GM06990 (cell line): ENCODE results near the gene LPCAT2.

Source experiments
- DNase-seq: peaks from one replicate; pipeline ENCODE4 v3.0.0-alpha.2; 2011; ENCODE audit not compliant: insufficient read length; ENCODE audit errors: extremely low read depth
- H3K27me3 ChIP-seq: replicated peaks from 2 replicates; pipeline ENCODE4 v1.6.0; 2011; ENCODE audit warnings: low read length; ENCODE audit not compliant: control insufficient read depth, insufficient read depth
- H3K36me3 ChIP-seq: 2 replicates; pipeline ENCODE4 v1.5.1; 2011; ENCODE audit warnings: low read length; ENCODE audit not compliant: control insufficient read depth, insufficient read depth
- H3K4me3 ChIP-seq: replicated peaks from 2 replicates; pipeline ENCODE4 v1.5.1; 2011; ENCODE audit warnings: low read depth, mild to moderate bottlenecking, control low read depth, low read length
- TF ChIP-seq, protein P1 (sequence below): IDR thresholded peaks from 2 replicates; pipeline ENCODE4 v1.5.1; 2011; ENCODE audit warnings: low read length, control low read depth, mild to moderate bottlenecking, inconsistent platforms; ENCODE audit not compliant: insufficient read depth, poor library complexity, severe bottlenecking

LPCAT2 gene

DNA sequence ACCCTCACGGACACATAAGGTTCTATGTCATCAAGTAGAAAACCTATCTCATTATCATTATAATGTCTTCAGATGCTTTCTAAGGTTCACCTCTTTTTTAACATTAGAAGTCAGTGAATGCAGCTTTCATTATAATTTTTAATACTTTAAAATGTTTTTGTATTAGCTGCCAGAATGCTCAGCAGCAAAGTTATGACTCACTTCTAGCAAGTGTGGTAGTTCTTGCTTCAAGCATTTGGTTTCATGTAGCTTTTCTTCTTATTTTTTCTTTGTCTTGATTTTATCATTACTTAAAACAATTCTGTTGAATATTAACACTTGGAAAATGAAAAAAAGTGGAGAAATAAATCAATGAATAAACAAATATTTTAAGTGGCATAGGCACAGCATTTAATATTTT lies 23.4 kb downstream of the LPCAT2 start:
- Histone ChIP-seq H3K36me3 (no peaks in the 10 kb centered on the region), H3K4me3 (no peak overlapping the region), H3K27me3 (no peaks in the 10 kb centered on the region)
- DNase-seq, result no peak
- TF ChIP-seq, protein P1, sequence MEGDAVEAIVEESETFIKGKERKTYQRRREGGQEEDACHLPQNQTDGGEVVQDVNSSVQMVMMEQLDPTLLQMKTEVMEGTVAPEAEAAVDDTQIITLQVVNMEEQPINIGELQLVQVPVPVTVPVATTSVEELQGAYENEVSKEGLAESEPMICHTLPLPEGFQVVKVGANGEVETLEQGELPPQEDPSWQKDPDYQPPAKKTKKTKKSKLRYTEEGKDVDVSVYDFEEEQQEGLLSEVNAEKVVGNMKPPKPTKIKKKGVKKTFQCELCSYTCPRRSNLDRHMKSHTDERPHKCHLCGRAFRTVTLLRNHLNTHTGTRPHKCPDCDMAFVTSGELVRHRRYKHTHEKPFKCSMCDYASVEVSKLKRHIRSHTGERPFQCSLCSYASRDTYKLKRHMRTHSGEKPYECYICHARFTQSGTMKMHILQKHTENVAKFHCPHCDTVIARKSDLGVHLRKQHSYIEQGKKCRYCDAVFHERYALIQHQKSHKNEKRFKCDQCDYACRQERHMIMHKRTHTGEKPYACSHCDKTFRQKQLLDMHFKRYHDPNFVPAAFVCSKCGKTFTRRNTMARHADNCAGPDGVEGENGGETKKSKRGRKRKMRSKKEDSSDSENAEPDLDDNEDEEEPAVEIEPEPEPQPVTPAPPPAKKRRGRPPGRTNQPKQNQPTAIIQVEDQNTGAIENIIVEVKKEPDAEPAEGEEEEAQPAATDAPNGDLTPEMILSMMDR, result no peak

DNA sequence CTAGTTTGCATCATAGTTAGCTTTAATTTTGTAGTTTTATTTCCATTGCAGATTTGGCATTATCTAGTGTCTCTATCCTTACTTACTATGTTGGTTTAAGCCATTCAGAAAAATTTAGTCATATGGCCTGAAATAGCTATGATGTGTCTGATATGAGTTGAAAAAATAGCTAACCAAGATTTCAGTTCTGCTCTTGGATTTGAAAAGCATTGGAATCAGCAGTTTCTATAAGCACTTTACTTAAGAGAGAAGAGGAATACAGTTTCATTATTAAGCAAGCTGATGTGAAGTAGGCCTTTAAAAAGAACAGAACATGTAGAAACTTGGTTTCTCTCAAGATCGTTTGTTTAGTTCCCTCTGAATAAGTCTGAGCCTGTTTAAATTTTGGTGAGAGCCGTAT lies 25.9 kb downstream of the LPCAT2 start:
- no peaks in the 10 kb centered on the region for H3K36me3 ChIP-seq
- no peak overlapping the region for H3K4me3 ChIP-seq
- DNase-seq, result no peak
- TF ChIP-seq, protein P1, result no peak
- H3K27me3 ChIP-seq, result no peaks in the 10 kb centered on the region

DNA sequence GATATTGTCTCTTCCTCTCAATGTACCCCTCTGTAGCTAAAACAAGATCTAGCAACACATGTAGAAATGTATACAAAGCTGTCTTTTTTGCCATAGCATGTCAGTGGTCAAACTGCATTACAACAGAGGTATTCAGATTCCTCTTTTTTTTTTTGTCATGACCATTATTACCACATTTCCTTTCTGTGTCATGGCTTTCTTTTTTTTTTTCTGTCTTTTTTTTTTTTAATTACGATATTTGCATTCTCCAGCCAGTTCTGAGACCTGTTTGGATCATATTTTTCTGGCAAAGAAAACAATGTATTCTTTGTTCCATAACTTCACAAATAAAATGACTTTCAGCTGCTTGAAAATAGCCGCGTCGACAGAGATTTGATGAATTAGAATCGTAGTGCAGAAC lies 30.2 kb downstream of the LPCAT2 start:
- Histone ChIP-seq H3K4me3 (no peak overlapping the region), H3K36me3 (no peaks in the 10 kb centered on the region), H3K27me3 (no peaks in the 10 kb centered on the region)
- TF ChIP-seq, protein P1, result no peak
- no peak for DNase-seq

DNA sequence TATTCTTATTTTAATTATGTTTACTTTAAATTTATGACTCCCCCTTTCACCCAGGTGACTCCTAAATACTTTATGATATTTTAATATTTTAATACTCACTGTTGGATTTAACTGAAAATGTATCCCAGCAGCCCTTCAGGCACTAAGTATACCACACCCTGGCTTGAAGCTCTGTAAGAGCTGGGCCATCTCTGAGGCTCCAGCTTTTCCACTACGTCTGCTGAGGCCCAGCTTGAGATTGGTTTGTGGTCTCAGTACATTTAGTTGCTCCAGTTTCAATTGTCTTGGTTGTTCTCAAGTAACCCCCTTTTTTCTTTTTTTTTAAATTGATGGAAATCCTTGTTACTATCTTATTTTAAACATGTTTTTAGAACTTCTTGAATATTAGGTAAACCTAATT lies 30.6 kb downstream of the LPCAT2 start:
- Histone ChIP-seq H3K36me3 (no peaks in the 10 kb centered on the region), H3K4me3 (no peak overlapping the region), H3K27me3 (no peaks in the 10 kb centered on the region)
- DNase-seq, result no peak
- TF ChIP-seq, protein P1, result no peak

DNA sequence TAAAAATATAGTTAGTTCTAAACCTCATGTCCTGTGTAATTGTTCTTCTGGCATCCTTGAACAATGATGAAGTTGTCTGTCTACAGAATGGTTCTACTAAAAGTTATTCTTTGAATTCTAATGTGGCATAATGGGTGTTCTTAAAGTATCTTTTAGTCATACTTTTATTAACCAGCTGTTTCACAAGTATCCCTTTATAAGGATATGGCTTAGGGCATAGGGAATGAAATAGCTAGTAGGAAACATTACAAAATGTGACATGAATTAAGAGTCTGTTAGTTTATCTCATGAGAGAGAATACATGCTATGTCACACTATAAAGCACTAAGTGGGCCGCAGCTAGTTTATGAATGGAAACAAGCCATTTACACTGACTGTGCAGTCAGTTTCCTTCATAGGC lies 31.3 kb downstream of the LPCAT2 start:
- no peak overlapping the region for H3K4me3 ChIP-seq
- no peaks in the 10 kb centered on the region for H3K36me3 ChIP-seq
- DNase-seq, result no peak
- no peaks in the 10 kb centered on the region for H3K27me3 ChIP-seq
- TF ChIP-seq, protein P1, result no peak

DNA sequence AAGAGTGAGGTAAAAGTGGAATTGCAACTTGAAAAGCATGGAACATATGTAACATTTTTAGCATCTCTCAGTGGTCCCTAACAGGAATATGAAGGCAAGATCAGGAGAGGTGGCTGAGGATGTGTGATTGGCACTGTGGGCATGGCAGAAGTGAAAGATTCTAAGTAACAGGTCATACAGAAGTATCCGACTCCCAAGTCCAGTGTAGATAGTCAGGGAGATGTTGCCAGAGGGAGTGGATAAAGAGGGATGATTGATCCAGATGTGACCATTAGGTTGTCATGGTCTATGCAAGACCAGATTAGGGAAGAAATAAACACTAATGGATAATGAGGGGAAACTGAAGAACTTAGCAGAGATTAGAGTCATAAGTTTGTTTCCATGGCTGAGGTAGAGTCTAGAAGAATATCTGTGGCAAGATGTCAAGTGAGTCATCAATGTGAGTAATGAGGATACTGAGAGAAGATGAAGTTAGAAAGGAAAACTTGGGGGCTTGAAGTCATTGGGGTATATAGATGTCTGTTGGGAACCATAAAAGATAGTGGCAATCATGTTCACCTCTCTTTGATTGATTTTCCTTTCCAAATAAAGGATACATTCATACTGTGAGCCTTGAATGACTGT lies 33.7 kb downstream of the LPCAT2 start:
- DNase-seq, result no peak
- TF ChIP-seq, protein P1, result no peak
- Histone ChIP-seq H3K36me3 (no peaks in the 10 kb centered on the region), H3K4me3 (no peak overlapping the region), H3K27me3 (no peaks in the 10 kb centered on the region)
